Measurements from ENCODE around the gene COLQ.

The COLQ gene

GRCh38 chr3:15475161-15475560, 46.3 kb downstream of the COLQ start:
- ChIA-PET CTCF (no interaction called here), POLR2A (no interaction called here)
- H3K4me3 ChIP-seq (ENCODE audit: control insufficient read depth in 1 of 7, extremely low read depth in 1 of 7, insufficient read depth in 4 of 7, low read depth in 2 of 7, low read length in 6 of 7) = no peak overlapping the region
- DNase-seq = no peak
- 58% methylated on average over 5 of the region's 5 CpGs for WGBS (ENCODE audit: insufficient coverage)
- H3K27me3 ChIP-seq (replicated peaks in 2 of 5; ENCODE audit: control insufficient read depth in 4 of 5, insufficient read depth in 5 of 5, low read length in 4 of 5) = no peaks in the 10 kb centered on the region
- H3K9me3 ChIP-seq (ENCODE audit: control extremely low read depth in 1 of 5, control insufficient read depth in 4 of 5, insufficient read depth in 2 of 5, low read depth in 1 of 5, low read length in 4 of 5) = no peaks in the 10 kb centered on the region
- H3K36me3 ChIP-seq (ENCODE audit: control insufficient read depth in 4 of 4, insufficient read depth in 4 of 4, low read length in 3 of 4) = no peaks in the 10 kb centered on the region
- H3K27ac ChIP-seq (ENCODE audit: insufficient read depth in 1 of 2, low read depth in 1 of 2, low read length in 2 of 2, poor library complexity in 1 of 2, severe bottlenecking in 2 of 2) = no peak overlapping the region
- peaks cover 0 to 11% (median 4%) of the 10 kb centered on the region in 4 experiments for H3K4me1 ChIP-seq (ENCODE audit: control extremely low read depth in 1 of 4, control insufficient read depth in 4 of 4, insufficient read depth in 4 of 4, low read length in 3 of 4)

GRCh38 chr3:15471861-15472260, 49.6 kb downstream of the COLQ start:
- Histone ChIP-seq H3K36me3 (ENCODE audit: control insufficient read depth in 4 of 4, insufficient read depth in 4 of 4, low read length in 3 of 4) (no peaks in the 10 kb centered on the region), H3K27ac (ENCODE audit: insufficient read depth in 1 of 2, low read depth in 1 of 2, low read length in 2 of 2, poor library complexity in 1 of 2, severe bottlenecking in 2 of 2) (no peak overlapping the region), H3K4me1 (ENCODE audit: control extremely low read depth in 1 of 4, control insufficient read depth in 4 of 4, insufficient read depth in 4 of 4, low read length in 3 of 4) (peaks cover 0 to 18% (median 11%) of the 10 kb centered on the region in 4 experiments), H3K27me3 (replicated peaks in 2 of 5; ENCODE audit: control insufficient read depth in 4 of 5, insufficient read depth in 5 of 5, low read length in 4 of 5) (no peaks in the 10 kb centered on the region), H3K4me3 (ENCODE audit: control insufficient read depth in 1 of 7, extremely low read depth in 1 of 7, insufficient read depth in 4 of 7, low read depth in 2 of 7, low read length in 6 of 7) (no peak overlapping the region), H3K9me3 (ENCODE audit: control extremely low read depth in 1 of 5, control insufficient read depth in 4 of 5, insufficient read depth in 2 of 5, low read depth in 1 of 5, low read length in 4 of 5) (no peaks in the 10 kb centered on the region)
- WGBS (ENCODE audit: insufficient coverage) = no CpG with 5 or more reads among the region's 3 CpGs
- no peak for DNase-seq
- POLR2A ChIA-PET = no interaction called here
- CTCF ChIA-PET = interaction anchor here (1.4 kb wide), 1 partner anchor 66 kb away, joined by 4 read pairs; no protein-coding TSS in a partner anchor

GRCh38 chr3:15470849-15471248, 50.7 kb downstream of the COLQ start:
- no peak for DNase-seq
- ChIA-PET POLR2A (no interaction called here), CTCF (interaction anchor here (0.9 kb wide), 1 partner anchor 9 kb away, joined by 4 read pairs; no protein-coding TSS in a partner anchor)
- no peaks in the 10 kb centered on the region for H3K9me3 ChIP-seq (ENCODE audit: control extremely low read depth in 1 of 5, control insufficient read depth in 4 of 5, insufficient read depth in 2 of 5, low read depth in 1 of 5, low read length in 4 of 5)
- H3K27me3 ChIP-seq (replicated peaks in 2 of 5; ENCODE audit: control insufficient read depth in 4 of 5, insufficient read depth in 5 of 5, low read length in 4 of 5) = no peaks in the 10 kb centered on the region
- WGBS (ENCODE audit: insufficient coverage) = 100% methylated on average over 1 of the region's 2 CpGs
- no peaks in the 10 kb centered on the region for H3K36me3 ChIP-seq (ENCODE audit: control insufficient read depth in 4 of 4, insufficient read depth in 4 of 4, low read length in 3 of 4)
- H3K27ac ChIP-seq (ENCODE audit: insufficient read depth in 1 of 2, low read depth in 1 of 2, low read length in 2 of 2, poor library complexity in 1 of 2, severe bottlenecking in 2 of 2) = no peak overlapping the region
- no peak overlapping the region for H3K4me3 ChIP-seq (ENCODE audit: control insufficient read depth in 1 of 7, extremely low read depth in 1 of 7, insufficient read depth in 4 of 7, low read depth in 2 of 7, low read length in 6 of 7)
- peaks cover 0 to 11% (median 9%) of the 10 kb centered on the region in 4 experiments for H3K4me1 ChIP-seq (ENCODE audit: control extremely low read depth in 1 of 4, control insufficient read depth in 4 of 4, insufficient read depth in 4 of 4, low read length in 3 of 4)

- no peak for DNase-seq
- no peaks in the 10 kb centered on the region for H3K36me3 ChIP-seq (ENCODE audit: control insufficient read depth in 4 of 4, insufficient read depth in 4 of 4, low read length in 3 of 4)
- H3K27ac ChIP-seq (ENCODE audit: insufficient read depth in 1 of 2, low read depth in 1 of 2, low read length in 2 of 2, poor library complexity in 1 of 2, severe bottlenecking in 2 of 2) = no peak overlapping the region
- H3K9me3 ChIP-seq (ENCODE audit: control extremely low read depth in 1 of 5, control insufficient read depth in 4 of 5, insufficient read depth in 2 of 5, low read depth in 1 of 5, low read length in 4 of 5) = no peaks in the 10 kb centered on the region
- CTCF ChIA-PET = interaction anchor here (1.6 kb wide), 1 partner anchor 23 kb away, joined by 4 read pairs; no protein-coding TSS in a partner anchor
- peaks cover 0 to 11% (median 9%) of the 10 kb centered on the region in 4 experiments for H3K4me1 ChIP-seq (ENCODE audit: control extremely low read depth in 1 of 4, control insufficient read depth in 4 of 4, insufficient read depth in 4 of 4, low read length in 3 of 4)
- POLR2A ChIA-PET = interaction anchor here (0.5 kb wide), 1 partner anchor 8 kb away, joined by 3 read pairs; no protein-coding TSS in a partner anchor
- 93% methylated on average over 5 of the region's 6 CpGs for WGBS (ENCODE audit: insufficient coverage)
- no peak overlapping the region for H3K4me3 ChIP-seq (ENCODE audit: control insufficient read depth in 1 of 7, extremely low read depth in 1 of 7, insufficient read depth in 4 of 7, low read depth in 2 of 7, low read length in 6 of 7)
- H3K27me3 ChIP-seq (replicated peaks in 2 of 5; ENCODE audit: control insufficient read depth in 4 of 5, insufficient read depth in 5 of 5, low read length in 4 of 5) = no peaks in the 10 kb centered on the region
Observed at GRCh38 chr3:15470261-15470660, 51.2 kb downstream of the COLQ start.

GRCh38 chr3:15467227-15468181, 54.0 kb downstream of the COLQ start:
- peaks cover 0 to 13% (median 11%) of the 10 kb centered on the region in 4 experiments for H3K4me1 ChIP-seq (ENCODE audit: control extremely low read depth in 1 of 4, control insufficient read depth in 4 of 4, insufficient read depth in 4 of 4, low read length in 3 of 4)
- DNase-seq = peak in 1 of 3 donors; percentile 10
- WGBS (ENCODE audit: insufficient coverage) = 85% methylated on average over 8 of the region's 11 CpGs
- no peak overlapping the region for H3K4me3 ChIP-seq (ENCODE audit: control insufficient read depth in 1 of 7, extremely low read depth in 1 of 7, insufficient read depth in 4 of 7, low read depth in 2 of 7, low read length in 6 of 7)
- no peaks in the 10 kb centered on the region for H3K36me3 ChIP-seq (ENCODE audit: control insufficient read depth in 4 of 4, insufficient read depth in 4 of 4, low read length in 3 of 4)
- POLR2A ChIA-PET = no interaction called here
- H3K27me3 ChIP-seq (replicated peaks in 2 of 5; ENCODE audit: control insufficient read depth in 4 of 5, insufficient read depth in 5 of 5, low read length in 4 of 5) = no peaks in the 10 kb centered on the region
- H3K9me3 ChIP-seq (ENCODE audit: control extremely low read depth in 1 of 5, control insufficient read depth in 4 of 5, insufficient read depth in 2 of 5, low read depth in 1 of 5, low read length in 4 of 5) = no peaks in the 10 kb centered on the region
- CTCF ChIA-PET = interaction anchor here (1.5 to 1.8 kb wide), 4 partner anchors 10 to 90 kb away, joined by 4 to 8 read pairs (median 6); no protein-coding TSS in a partner anchor
- no peak overlapping the region for H3K27ac ChIP-seq (ENCODE audit: insufficient read depth in 1 of 2, low read depth in 1 of 2, low read length in 2 of 2, poor library complexity in 1 of 2, severe bottlenecking in 2 of 2)

GRCh38 chr3:15465876-15466585, 55.5 kb downstream of the COLQ start:
- Histone ChIP-seq H3K27ac (ENCODE audit: insufficient read depth in 1 of 2, low read depth in 1 of 2, low read length in 2 of 2, poor library complexity in 1 of 2, severe bottlenecking in 2 of 2) (no peak overlapping the region), H3K4me3 (ENCODE audit: control insufficient read depth in 1 of 7, extremely low read depth in 1 of 7, insufficient read depth in 4 of 7, low read depth in 2 of 7, low read length in 6 of 7) (no peak overlapping the region), H3K4me1 (ENCODE audit: control extremely low read depth in 1 of 4, control insufficient read depth in 4 of 4, insufficient read depth in 4 of 4, low read length in 3 of 4) (peaks cover 0 to 26% (median 24%) of the 10 kb centered on the region in 4 experiments), H3K27me3 (replicated peaks in 2 of 5; ENCODE audit: control insufficient read depth in 4 of 5, insufficient read depth in 5 of 5, low read length in 4 of 5) (no peaks in the 10 kb centered on the region), H3K36me3 (ENCODE audit: control insufficient read depth in 4 of 4, insufficient read depth in 4 of 4, low read length in 3 of 4) (no peaks in the 10 kb centered on the region), H3K9me3 (ENCODE audit: control extremely low read depth in 1 of 5, control insufficient read depth in 4 of 5, insufficient read depth in 2 of 5, low read depth in 1 of 5, low read length in 4 of 5) (no peaks in the 10 kb centered on the region)
- CTCF ChIA-PET = interaction anchor here (0.6 to 1.6 kb wide), 6 partner anchors 12 to 66 kb away, joined by 3 to 8 read pairs (median 3); no protein-coding TSS in a partner anchor
- WGBS (ENCODE audit: insufficient coverage) = 90% methylated on average over 2 of the region's 6 CpGs
- no peak for DNase-seq
- POLR2A ChIA-PET = interaction anchor here (0.6 kb wide), 1 partner anchor 20 kb away, joined by 4 read pairs; no protein-coding TSS in a partner anchor
